K562 (cell line): Measurements from ENCODE around the gene UBE2M. TPM values are rescaled to one million over a fixed set of nuclear protein-coding genes. Genes with fewer than 3 reads are reported as not detected.

Source experiments
- CBFA2T2 ChIP-seq: fragments of 450-650 bp; conservative IDR thresholded peaks from 2 replicates; pipeline ENCODE4 v1.6.1; 2017; ENCODE audit warnings: mild to moderate bottlenecking
- CBFA2T3 ChIP-seq: fragments of 450-650 bp; IDR thresholded peaks from 2 replicates; pipeline ENCODE4 v1.6.1; 2017
- KLF10 ChIP-seq: fragments of 250-450 bp; sonication (Bioruptor Pico); IDR thresholded peaks from 2 replicates; pipeline ENCODE4 v1.6.1; 2021; ENCODE audit warnings: matching md5 sums
- MAFK ChIP-seq: IDR thresholded peaks from 2 replicates; pipeline ENCODE4 v1.6.1; 2011; ENCODE audit warnings: low read length, improper control_type of control experiment
- NFE2 ChIP-seq: IDR thresholded peaks from 2 replicates; pipeline ENCODE4 v1.6.1; 2014; ENCODE audit warnings: antibody characterized with exemption, low read depth
- SMARCA4 ChIP-seq: fragments of 450-650 bp; IDR thresholded peaks from 2 replicates; pipeline ENCODE4 v1.6.1; 2016
- SPI1 ChIP-seq: IDR thresholded peaks from 2 replicates; pipeline ENCODE4 v1.6.1; 2011; ENCODE audit warnings: low read depth, low read length, control low read depth, borderline replicate concordance
- TEAD2 ChIP-seq: fragments of 450-650 bp; IDR thresholded peaks from 2 replicates; pipeline ENCODE4 v1.6.1; 2016; ENCODE audit warnings: missing genetic modification characterization, control low read depth, missing compliant biosample characterization
- TOE1 ChIP-seq, 2 experiments: fragments of 450-650 bp in 1 of 2; sonication (generic) in 1 of 2; formaldehyde crosslinking in 1 of 2; IDR thresholded peaks; 2 replicates each; pipeline versions ENCODE4 v1.7.1 to v1.8.0; 2016 to 2022; ENCODE audit warnings: borderline replicate concordance in 2 of 2, mild to moderate bottlenecking in 2 of 2, antibody characterized with exemption in 1 of 2, inconsistent platforms in 1 of 2, low read depth in 1 of 2, missing genetic modification reagents in 1 of 2, moderate library complexity in 1 of 2
- ZBTB33 ChIP-seq: sonication (generic); formaldehyde crosslinking; IDR thresholded peaks from 2 replicates; pipeline ENCODE4 v1.8.1; 2023; ENCODE audit warnings: mild to moderate bottlenecking, missing genetic modification reagents
- ZNF274 ChIP-seq: IDR thresholded peaks from 2 replicates; pipeline ENCODE4 v1.6.1; 2011; ENCODE audit warnings: low read depth, mild to moderate bottlenecking, low read length, moderate library complexity, borderline replicate concordance
- ZNF583 ChIP-seq: fragments of 250-450 bp; sonication (Bioruptor Pico); IDR thresholded peaks from 2 replicates; pipeline ENCODE4 v1.4.0; 2020
- polyA plus RNA-seq, 8 experiments: library from polyadenylated mRNA; depleted of rRNA in 4 of 8; stranded (reverse) in 5 of 8; unstranded in 3 of 8; fragments of >200 nt; fragmentation: Nextera tagmentation in 2 of 8; fragmentation: Illumina TruSeq in 1 of 8; extraction: Ambion mirVana in 2 of 8; extraction: Trizol in 1 of 8; gene quantifications; 2 replicates each; pipeline versions ENCODE4 v1.2.1 to v1.2.3, GENCODE V29; 2011 to 2014; ENCODE audit warnings: inconsistent platforms in 1 of 8, missing spikeins in 1 of 8
- total RNA-seq, 7 experiments: library from RNA; depleted of rRNA in 6 of 7; stranded (reverse); fragments of >200 nt in 6 of 7; fragmentation: Illumina TruSeq in 2 of 7; extraction: Trizol in 2 of 7; gene quantifications; 2 replicates each; pipeline versions ENCODE4 v1.2.1 to v1.2.3, GENCODE V29; 2011 to 2021; ENCODE audit warnings: low replicate concordance in 1 of 7
- TF ChIP-seq, protein P1 (sequence below): fragments of 150-350 bp; conservative IDR thresholded peaks from 2 replicates; pipeline ENCODE4 v1.6.1; 2014; ENCODE audit warnings: low read length
- TF ChIP-seq, protein P2 (sequence below): fragments of 450-650 bp; formaldehyde crosslinking; IDR thresholded peaks from 2 replicates; pipeline ENCODE4 v1.4.0; 2022; ENCODE audit warnings: missing genetic modification characterization
- TF ChIP-seq, protein P3 (sequence below), 2 experiments: IDR thresholded peaks in 1 of 2; conservative IDR thresholded peaks in 1 of 2; 2 replicates each; pipeline ENCODE4 v1.6.1; 2016; ENCODE audit warnings: low read depth in 2 of 2, mild to moderate bottlenecking in 1 of 2, missing compliant biosample characterization in 1 of 2, missing genetic modification characterization in 1 of 2, moderate library complexity in 1 of 2
- TF ChIP-seq, protein P4 (sequence below): sonication (generic); formaldehyde crosslinking; IDR thresholded peaks from 2 replicates; pipeline ENCODE4 v1.8.0; 2022; ENCODE audit warnings: mild to moderate bottlenecking, missing genetic modification reagents

UBE2M gene
- total and polyA plus RNA-seq, 9 of the 15 experiments (the other 6 are each of a cell fraction or from before 2014, with no cell fraction given): 0.92 to 163 (median 85.7) TPM

GRCh38 chr19:58581227-58582141 lies 23.1 kb upstream of the UBE2M start (continued):
- TF ChIP-seq TOE1 (IDR thresholded peaks at IDR 0.05; ENCODE audit: borderline replicate concordance) (peak; percentile 62), TOE1 (CRISPR knock-in tag; IDR thresholded peaks at IDR 0.05; ENCODE audit: borderline replicate concordance, low read depth) (no peak), TEAD2 (tag) (no peak), CBFA2T2 (no peak), NFE2 (peak; percentile 48; the same call in 1 of the 2 replicates), ZBTB33 (peak; percentile 94), SMARCA4 (peak; percentile 51; the same call in 1 of the 2 replicates), KLF10 (CRISPR knock-in tag) (no peak), MAFK (peak; percentile 92), CBFA2T3 (peak; percentile 37; the same call in 1 of the 2 replicates), SPI1 (no peak), ZNF583 (CRISPR knock-in tag) (peak; percentile 45; the same call in 1 of the 2 replicates), ZNF274 (no peak)
- TF ChIP-seq, protein P1, sequence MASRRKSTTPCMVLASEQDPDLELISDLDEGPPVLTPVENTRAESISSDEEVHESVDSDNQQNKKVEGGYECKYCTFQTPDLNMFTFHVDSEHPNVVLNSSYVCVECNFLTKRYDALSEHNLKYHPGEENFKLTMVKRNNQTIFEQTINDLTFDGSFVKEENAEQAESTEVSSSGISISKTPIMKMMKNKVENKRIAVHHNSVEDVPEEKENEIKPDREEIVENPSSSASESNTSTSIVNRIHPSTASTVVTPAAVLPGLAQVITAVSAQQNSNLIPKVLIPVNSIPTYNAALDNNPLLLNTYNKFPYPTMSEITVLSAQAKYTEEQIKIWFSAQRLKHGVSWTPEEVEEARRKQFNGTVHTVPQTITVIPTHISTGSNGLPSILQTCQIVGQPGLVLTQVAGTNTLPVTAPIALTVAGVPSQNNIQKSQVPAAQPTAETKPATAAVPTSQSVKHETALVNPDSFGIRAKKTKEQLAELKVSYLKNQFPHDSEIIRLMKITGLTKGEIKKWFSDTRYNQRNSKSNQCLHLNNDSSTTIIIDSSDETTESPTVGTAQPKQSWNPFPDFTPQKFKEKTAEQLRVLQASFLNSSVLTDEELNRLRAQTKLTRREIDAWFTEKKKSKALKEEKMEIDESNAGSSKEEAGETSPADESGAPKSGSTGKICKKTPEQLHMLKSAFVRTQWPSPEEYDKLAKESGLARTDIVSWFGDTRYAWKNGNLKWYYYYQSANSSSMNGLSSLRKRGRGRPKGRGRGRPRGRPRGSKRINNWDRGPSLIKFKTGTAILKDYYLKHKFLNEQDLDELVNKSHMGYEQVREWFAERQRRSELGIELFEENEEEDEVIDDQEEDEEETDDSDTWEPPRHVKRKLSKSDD: 0 out of 2 replicates have a peak, but pooled peaks have one; percentile 68
- TF ChIP-seq, protein P2, sequence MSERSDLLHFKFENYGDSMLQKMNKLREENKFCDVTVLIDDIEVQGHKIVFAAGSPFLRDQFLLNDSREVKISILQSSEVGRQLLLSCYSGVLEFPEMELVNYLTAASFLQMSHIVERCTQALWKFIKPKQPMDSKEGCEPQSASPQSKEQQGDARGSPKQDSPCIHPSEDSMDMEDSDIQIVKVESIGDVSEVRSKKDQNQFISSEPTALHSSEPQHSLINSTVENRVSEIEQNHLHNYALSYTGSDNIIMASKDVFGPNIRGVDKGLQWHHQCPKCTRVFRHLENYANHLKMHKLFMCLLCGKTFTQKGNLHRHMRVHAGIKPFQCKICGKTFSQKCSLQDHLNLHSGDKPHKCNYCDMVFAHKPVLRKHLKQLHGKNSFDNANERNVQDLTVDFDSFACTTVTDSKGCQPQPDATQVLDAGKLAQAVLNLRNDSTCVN (CRISPR knock-in tag): no peak
- TF ChIP-seq, protein P3, sequence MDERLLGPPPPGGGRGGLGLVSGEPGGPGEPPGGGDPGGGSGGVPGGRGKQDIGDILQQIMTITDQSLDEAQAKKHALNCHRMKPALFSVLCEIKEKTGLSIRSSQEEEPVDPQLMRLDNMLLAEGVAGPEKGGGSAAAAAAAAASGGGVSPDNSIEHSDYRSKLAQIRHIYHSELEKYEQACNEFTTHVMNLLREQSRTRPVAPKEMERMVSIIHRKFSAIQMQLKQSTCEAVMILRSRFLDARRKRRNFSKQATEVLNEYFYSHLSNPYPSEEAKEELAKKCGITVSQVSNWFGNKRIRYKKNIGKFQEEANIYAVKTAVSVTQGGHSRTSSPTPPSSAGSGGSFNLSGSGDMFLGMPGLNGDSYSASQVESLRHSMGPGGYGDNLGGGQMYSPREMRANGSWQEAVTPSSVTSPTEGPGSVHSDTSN (CRISPR knock-in tag; IDR thresholded peaks at IDR 0.05; ENCODE audit: low read depth): no peak
- TF ChIP-seq, protein P3 (tag; conservative IDR thresholded peaks at IDR 0.05; ENCODE audit: low read depth): no peak
- TF ChIP-seq, protein P4, sequence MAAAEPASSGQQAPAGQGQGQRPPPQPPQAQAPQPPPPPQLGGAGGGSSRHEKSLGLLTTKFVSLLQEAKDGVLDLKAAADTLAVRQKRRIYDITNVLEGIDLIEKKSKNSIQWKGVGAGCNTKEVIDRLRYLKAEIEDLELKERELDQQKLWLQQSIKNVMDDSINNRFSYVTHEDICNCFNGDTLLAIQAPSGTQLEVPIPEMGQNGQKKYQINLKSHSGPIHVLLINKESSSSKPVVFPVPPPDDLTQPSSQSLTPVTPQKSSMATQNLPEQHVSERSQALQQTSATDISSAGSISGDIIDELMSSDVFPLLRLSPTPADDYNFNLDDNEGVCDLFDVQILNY (CRISPR knock-in tag): 0 out of 2 replicates have a peak, but pooled peaks have one; percentile 42
